ENCODE measurements around the gene CFD.
"Not testable (repeated sequence)": the region's sequence is repeated elsewhere in the genome, so short reads cannot be mapped to it uniquely, and the experiment has no call there.

The CFD gene

DNA sequence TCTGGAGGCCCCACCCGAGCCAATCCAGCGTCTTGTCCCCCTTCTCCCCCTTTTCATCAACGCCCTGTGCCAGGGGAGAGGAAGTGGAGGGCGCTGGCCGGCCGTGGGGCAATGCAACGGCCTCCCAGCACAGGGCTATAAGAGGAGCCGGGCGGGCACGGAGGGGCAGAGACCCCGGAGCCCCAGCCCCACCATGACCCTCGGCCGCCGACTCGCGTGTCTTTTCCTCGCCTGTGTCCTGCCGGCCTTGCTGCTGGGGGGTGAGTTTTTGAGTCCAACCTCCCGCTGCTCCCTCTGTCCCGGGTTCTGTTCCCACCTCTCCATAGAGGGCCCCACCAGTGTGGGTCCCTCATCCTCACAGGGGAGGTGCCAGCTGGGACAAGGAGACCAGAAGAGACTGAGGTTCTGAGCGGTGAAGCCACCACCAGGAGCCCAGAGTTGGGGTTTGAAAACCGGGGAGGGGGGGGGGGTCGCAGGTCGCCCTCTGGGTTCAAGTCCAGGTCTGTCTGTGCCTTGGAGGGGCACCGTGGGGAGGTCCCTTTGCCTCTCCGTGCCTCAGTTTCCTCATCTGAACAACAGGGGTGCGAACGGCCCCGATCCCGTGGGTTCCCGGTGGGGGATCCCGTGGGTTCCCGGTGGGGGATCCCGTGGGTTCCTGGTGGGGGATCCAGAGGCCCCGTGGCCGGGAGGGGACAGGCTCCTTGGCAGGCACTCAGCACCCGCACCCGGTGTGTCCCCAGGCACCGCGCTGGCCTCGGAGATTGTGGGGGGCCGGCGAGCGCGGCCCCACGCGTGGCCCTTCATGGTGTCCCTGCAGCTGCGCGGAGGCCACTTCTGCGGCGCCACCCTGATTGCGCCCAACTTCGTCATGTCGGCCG is 7.1 kb upstream of the CFD start, which contains the start of gene ELANE:
TSS of gene ELANE (plus strand) at position 168 of the 878 bp plus-strand sequence. CDS start at position 194, 26 bp downstream.
- DNase-seq (ENCODE audit: low read depth), result no peak

DNA sequence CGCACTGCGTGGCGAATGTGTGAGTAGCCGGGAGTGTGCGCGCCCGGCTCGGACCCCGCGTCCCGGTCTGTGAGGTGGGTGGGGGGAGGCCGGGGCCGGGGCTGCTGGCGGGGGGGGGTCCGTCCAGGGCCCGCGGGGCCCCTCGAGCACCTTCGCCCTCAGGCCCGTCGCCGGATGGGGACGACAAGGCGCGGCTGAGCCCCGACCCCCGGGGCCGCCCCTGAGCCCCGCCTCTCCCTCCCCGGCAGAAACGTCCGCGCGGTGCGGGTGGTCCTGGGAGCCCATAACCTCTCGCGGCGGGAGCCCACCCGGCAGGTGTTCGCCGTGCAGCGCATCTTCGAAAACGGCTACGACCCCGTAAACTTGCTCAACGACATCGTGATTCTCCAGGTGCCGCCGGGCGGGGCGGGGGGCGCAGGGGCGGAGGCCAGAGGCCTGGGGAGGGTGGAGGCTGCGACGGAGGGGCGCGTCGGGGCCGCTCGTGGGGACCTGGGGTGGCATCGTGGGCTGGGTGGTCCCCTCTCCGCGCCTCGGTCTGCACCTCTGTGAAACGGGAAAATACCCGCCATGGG is 6.4 kb upstream of the CFD start:
- no peak for DNase-seq (ENCODE audit: low read depth)

DNA sequence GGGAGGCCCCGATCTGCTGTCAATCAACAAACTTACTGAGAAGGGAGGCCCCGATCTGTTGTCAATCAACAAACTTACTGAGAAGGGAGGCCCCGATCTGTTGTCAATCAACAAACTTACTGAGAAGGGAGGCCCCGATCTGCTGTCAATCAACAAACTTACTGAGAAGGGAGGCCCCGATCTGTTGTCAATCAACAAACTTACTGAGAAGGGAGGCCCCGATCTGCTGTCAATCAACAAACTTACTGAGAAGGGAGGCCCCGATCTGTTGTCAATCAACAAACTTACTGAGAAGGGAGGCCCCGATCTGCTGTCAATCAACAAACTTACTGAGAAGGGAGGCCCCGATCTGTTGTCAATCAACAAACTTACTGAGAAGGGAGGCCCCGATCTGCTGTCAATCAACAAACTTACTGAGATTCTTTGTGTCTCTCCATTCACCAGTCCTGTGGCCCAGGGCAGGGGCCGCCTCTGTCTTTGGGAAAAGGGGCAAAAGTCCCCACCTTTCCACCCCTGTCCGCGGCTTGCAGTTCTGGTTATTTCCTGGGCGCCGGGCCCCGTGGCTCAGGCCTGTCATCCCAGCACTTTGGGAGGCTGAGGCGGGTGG is 5.7 kb upstream of the CFD start:
- not testable (repeated sequence) for DNase-seq (ENCODE audit: low read depth)

DNA sequence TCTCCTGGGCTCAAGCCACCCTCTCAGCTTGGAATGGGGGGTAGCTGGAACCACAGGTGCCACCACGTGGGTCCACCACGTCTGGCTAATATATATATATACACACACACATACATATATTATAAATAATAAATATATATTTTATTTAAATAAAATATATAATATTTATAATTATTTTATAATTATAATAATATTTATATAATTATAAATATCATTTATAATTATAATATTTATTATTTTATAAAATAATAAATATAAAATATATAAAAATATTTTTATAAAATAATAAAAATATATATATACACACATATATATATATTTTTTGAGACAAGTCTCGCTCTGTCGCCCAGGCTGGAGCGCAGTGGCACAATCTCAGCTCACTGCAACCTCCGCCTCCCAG is 4.9 kb upstream of the CFD start:
- DNase-seq (ENCODE audit: low read depth), result no peak

DNA sequence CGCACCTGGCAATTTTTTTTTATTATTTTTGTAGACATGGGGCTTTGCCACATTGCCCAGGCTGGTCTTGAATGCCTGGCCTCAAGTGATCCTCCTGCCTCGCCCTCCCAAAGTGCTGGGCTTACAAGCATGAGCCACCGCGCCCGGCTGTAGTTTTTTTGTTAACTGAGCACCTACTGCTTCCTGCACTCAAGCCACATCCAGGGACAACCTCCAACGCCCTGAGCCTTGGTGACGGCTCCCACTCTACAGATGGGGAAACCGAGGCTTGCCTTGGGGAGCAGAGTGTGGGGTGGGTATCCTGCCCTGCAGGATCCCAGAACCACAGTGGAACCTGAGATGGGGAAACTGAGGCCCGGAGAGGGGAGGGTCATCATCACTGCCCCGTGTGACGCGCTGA is 4.3 kb upstream of the CFD start:
- no peak for DNase-seq (ENCODE audit: low read depth)

DNA sequence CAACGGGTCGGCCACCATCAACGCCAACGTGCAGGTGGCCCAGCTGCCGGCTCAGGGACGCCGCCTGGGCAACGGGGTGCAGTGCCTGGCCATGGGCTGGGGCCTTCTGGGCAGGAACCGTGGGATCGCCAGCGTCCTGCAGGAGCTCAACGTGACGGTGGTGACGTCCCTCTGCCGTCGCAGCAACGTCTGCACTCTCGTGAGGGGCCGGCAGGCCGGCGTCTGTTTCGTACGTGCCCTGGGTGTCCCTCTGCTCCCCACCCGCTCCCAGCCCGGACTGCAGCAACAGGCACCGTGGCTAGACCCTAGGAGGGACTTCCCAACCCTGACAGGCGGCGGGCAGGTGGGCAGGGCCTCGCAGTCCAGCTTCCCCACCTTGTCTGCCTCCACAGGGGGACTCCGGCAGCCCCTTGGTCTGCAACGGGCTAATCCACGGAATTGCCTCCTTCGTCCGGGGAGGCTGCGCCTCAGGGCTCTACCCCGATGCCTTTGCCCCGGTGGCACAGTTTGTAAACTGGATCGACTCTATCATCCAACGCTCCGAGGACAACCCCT is 3.8 kb upstream of the CFD start:
- no peak for DNase-seq (ENCODE audit: low read depth)

DNA sequence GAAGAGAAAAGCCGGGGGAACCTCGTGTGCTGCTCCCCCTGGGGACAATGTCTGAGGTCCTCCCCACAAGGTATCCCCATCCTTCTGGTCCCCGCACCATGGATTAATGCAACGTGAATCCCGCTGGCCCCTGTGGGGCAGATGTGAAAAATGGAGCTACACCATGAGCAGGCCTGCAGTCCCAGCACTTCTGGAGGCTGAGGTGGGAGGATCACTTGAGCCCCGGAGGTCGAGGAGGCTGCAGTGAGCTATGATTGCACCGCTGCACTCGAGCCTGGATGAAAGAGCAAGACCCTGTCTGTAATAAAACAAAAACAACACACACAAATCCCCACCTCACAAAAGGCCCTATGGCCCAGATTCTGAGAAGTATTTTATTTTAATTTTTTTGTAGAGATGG is 1.2 kb upstream of the CFD start:
- no peak for DNase-seq (ENCODE audit: low read depth)

DNA sequence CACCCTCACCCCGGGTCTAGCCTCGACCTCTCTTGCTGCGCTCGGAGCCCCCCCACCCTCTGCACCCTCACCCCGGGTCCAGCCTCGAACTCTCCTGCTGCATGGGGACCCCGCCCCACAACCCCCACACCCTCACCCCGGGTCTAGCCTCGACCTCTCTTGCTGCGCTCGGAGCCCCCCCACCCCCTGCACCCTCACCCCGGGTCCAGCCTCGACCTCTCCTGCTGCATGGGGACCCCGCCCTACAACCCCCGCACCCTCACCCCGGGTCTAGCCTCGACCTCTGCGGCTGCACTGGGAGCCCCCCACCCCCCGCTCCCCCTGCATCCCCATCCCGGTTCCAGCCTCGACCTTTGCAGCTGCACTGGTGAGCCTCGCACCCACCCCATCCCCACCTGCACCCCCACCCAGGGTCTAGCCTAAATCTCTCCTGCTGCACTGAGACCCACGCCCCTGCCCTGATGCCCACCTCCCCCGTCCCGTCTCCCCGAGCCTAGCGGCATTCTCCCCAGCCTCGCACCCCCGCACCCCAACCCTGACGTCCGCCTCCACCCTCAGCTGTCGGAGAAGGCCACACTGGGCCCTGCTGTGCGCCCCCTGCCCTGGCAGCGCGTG is 1.8 kb downstream of the CFD start:
- DNase-seq (ENCODE audit: low read depth), result no peak

DNA sequence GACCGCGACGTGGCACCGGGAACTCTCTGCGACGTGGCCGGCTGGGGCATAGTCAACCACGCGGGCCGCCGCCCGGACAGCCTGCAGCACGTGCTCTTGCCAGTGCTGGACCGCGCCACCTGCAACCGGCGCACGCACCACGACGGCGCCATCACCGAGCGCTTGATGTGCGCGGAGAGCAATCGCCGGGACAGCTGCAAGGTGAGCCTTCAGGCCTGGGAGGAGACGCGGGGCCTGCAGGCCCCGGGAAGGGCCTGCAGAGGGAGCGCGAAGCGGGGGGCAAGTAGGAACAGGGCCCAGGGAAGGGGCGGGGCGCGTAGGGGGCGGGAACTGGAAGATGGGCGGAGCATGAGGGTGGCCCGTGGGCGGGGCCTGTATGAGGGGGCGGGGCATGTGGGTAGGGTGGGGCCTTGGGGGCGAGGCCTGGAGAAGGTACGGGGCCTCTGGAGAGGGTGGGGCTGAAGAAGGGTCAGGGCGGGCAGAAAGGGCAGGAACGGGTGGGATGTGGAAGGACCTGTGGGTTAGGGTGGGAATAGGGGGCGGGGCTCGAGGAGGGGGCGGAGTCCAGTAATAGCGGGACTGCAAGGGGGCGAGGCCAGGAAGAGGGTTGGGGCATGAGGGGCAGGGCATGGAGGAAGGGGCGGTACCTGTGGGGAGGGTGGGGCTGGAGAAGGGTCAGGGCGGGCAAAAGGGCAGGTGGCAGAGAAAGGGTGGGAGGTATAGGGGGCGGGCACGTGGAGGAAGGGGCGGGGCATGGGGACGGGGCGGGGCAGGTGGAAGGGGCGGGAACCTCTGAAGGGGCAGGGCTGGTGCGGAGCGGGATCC is 2.5 kb downstream of the CFD start:
- DNase-seq (ENCODE audit: low read depth), result peak; percentile 33

DNA sequence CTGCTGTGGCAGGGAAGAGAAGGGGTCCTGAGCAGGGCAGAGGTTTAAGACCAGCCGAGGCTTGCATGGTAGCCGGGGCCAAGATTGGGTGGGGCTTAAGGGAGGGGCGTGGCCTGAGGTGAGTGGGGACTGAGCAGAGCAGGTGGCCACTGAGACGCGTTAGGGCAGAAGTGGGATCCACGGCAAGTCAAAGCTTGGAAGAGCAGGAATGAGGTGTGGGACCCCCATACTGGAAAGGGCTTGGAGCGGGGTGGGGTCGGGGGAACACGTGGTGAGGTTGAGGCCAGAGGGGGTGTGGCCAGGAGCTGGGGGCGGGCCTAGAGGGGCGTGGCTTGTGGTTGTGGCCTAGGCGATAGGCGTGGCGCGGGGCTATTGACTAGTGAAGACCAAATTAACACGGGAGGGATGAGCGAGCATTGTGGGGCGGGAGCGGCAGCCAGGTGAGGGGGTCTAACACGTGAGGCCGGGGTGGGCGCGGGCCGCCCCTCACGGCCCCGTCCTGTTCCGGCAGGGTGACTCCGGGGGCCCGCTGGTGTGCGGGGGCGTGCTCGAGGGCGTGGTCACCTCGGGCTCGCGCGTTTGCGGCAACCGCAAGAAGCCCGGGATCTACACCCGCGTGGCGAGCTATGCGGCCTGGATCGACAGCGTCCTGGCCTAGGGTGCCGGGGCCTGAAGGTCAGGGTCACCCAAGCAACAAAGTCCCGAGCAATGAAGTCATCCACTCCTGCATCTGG is 3.3 kb downstream of the CFD start:
- DNase-seq (ENCODE audit: low read depth), result peak; percentile 70

DNA sequence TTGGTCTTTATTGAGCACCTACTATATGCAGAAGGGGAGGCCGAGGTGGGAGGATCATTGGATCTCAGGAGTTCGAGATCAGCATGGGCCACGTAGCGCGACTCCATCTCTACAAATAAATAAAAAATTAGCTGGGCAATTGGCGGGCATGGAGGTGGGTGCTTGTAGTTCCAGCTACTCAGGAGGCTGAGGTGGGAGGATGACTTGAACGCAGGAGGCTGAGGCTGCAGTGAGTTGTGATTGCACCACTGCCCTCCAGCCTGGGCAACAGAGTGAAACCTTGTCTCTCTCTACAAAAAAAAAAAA is 3.8 kb downstream of the CFD start:
- no peak for DNase-seq (ENCODE audit: low read depth)

DNA sequence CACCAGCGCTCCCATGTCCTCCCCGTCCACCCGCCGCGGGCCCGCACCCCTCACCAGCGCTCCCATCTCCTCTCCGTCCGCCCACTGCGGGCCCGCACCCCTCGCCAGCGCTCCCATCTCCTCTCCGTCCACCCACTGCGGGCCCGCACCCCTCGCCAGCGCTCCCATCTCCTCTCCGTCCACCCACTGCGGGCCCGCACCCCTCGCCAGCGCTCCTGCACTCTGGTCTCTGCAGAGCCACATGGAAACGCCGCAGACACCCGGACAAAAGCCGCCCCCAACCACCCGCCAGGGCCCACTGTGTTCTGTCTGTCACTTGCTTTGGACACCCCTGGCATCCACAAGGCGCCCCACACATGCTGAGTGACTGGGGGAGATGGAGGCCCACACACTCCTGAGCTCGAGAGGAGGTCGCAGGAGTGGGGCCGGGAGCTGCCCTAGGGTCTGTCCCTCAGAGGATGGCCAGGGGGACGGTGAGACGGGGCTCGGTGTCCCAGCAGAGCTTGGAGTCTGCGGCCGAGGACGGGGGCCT is 7.4 kb downstream of the CFD start:
- DNase-seq (ENCODE audit: low read depth), result no peak

DNA sequence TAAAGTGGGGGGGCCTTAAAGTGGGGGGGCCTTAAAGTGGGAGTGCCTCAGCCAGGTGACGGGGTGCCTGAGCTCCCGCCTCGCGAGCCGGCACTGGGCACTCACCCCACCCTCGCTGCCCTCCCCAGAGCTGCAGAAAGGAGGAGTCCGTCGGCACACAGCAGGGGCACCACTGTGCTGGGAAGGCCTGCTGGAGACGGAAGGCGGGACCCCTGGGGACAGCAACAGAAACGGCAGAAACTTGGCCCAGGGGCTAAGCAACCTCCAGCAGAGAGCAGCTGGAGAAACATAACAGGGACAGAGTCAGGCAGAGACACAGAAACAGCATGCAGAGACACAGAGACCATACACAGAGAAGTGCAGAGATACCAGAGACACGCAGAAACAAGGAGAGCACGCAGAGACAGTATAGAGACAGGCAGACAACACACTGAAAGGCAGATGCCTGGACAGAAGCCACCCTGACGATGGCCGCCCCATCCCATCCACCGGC is 7.9 kb downstream of the CFD start:
- DNase-seq (ENCODE audit: low read depth), result no peak

DNA sequence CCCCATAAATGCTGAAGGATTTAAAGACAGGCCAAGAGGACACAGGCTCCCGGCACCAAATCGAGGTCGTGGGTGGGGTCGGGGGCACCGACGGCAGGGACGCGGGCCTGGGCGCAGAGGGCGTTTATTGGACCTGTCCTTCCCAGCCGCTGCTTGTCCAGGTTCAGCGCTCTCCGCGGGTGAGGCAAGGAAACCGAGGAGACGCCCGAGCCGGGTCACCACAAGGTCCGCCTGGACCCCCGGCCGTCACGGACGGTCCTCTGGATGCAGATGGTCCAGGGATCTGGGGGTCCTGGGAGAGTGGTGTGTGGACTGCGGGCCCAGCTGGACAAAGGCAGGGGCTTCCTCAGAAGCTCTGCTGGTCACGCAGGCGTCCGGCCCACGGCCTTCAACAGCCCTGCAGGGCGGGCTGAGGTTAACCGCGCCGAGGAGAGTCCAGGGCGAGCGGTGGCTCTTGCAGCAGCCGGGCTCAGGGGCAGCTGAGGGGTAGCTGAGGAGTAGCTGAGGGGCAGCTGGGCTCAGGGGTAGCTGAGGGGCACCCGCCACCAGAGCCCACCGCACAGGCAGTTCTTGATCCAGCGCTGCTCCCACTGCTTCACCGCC is 8.5 kb downstream of the CFD start:
- no peak for DNase-seq (ENCODE audit: low read depth)

DNA sequence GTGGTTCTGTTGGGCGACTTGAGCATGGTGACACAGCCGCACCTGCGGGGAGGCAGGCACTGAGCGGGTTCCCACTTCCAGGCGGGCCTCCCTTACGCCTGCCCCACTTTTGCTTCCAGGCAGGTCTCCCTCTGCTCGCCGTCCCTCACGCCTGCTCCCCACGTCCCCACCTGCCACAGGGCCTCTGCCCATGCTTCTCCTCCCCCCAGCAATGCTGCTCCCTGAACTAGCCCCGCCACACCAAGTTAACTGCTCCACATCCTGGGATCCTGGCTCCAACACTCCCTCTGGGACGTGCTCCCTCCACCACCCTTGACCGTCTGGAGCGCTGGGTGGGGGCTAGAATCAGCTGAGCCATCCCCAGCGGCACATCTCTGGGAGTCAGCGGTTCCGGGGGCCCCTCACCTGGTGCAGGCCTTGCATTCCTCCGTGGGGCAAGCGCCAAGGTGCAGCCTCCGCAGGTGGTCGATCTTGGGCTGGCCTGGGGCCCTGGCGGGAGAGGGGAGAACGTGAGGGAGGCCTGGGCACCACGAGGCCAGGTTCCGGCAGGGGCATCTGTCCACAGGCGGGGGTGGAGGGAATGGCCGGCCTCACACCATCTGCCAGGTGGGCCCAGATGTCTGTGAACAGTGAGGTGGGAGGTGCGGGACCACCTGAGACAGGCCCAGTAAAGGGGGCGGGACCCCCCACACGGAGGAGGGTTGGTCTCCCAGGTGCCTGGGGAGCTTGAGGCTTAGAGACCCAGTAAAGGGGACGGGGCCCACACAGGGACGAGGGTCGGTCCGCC is 9.2 kb downstream of the CFD start:
- DNase-seq (ENCODE audit: low read depth), result no peak

DNA sequence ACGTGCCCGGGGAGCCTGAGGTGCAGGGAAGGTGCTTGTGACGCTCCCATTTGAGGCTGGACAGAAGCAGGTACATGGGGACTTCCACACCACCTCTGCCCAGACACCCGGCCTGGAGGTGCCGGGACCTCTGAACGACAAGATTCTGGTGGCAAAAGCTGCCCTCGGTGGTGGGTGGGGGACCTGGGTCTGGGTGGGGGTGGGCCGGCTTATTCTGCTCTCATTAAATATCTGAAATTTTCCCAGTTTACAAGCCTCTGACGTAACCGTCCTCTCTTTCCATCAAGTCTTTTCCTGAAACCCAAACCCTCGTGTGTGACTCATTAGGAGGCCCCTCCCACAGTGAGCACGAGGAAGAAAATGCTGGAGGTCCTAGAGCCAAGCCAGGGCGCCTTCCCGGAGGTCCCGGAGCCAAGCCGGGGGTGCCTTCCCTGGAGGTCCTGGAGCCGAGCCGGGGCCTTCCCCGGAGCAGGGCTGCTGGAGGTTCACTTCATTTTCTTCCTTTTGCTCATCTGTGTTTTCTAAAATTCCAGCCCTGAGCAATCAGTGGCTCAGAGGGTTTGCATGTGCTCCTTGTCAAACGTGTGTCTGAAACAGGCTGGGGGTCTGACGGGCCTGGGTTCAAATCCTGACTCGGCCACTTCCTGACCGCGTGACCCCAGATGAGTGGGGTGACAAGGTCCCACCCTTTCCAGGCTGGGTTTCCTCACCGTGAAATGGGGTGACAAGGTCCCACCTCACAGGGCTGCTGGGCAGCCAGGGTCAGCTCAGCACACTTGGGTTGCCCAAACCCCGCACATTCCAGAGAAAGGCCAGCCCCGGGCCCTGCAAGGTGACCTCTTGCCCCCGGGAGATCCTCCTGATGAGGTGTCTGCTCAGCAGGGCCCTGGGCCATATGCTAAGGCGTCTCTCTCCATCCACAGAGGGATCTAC is 10.0 kb downstream of the CFD start:
- peak; percentile 97 for DNase-seq (ENCODE audit: low read depth)

DNA sequence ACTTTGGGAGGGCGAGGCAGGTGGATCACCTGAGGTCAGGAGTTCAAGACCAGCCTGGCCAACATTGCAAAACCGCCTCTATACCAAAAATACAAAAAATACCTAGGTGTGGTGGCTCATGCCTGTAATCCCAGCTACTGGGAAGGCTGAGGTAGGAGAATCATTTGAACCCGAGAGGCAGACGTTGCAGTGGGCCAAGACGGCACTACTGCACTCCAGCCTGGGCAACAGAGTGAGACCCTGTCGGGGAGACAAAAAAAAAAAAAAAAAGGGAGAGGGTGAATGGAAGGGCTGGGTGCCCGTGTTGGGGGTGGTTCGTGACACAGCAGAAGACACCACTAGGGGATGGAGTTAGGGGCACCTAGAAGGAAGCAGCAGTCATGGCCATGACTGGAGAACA is 10.8 kb downstream of the CFD start:
- DNase-seq (ENCODE audit: low read depth), result no peak

DNA sequence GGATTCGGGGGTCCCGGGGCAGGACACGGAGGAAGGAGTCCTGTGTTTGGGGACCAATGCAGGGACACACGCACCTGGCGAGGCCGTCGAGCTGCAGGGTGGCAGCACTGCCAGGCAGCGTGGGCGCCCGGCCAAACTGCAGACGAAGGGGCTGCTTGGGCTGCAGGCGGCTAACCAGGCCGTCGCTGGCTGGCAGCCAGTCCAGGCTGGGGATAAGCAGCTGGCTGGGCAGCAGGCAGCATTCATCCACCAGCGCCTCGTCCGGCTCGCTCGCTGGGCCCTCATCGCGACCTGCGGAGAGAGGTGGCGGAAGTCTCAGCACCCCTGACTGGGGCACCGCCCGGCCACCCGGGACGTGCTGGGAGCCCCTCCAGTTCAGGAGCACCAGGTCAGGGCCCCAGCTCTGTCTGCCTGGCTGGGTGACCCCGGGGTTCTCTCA is 11.5 kb downstream of the CFD start:
- DNase-seq (ENCODE audit: low read depth), result no peak
